ENCODE data around the gene CYP2U1. TPM values are rescaled to one million over a fixed set of nuclear protein-coding genes. Genes with fewer than 3 reads are reported as not detected.
"Not testable (repeated sequence)": the region's sequence is repeated elsewhere in the genome, so short reads cannot be mapped to it uniquely, and the experiment has no call there.

CYP2U1 gene
- total RNA-seq, 2 experiments from 2014 or later = 1.5 to 1.8 TPM

DNA sequence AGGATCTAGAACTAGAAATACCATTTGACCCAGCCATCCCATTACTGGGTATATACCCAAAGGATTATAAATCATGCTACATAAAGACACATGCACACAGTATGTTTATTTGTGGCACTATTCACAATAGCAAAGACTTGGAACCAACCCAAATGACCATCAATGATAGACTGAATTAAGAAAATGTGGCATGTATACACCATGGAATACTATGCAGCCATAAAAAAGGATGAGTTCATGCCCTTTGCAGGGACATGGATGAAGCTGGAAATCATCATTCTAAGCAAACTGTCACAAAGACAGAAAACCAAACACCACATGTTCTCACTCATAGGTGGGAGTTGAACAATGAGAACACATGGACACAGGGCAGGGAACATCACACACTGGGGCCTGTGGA, 5.6 kb upstream of the CYP2U1 start:
- H3K27ac Mint-ChIP-seq; CTCF ChIA-PET; H3K36me3 Mint-ChIP-seq (ENCODE audit: low read depth); H3K4me3 Mint-ChIP-seq; H3K9me3 Mint-ChIP-seq; H3K4me1 Mint-ChIP-seq (ENCODE audit: low read depth); intact Hi-C loops (cut with micrococcal nuclease); DNase-seq; H3K27me3 Mint-ChIP-seq (ENCODE audit: low read depth): not testable (repeated sequence)

DNA sequence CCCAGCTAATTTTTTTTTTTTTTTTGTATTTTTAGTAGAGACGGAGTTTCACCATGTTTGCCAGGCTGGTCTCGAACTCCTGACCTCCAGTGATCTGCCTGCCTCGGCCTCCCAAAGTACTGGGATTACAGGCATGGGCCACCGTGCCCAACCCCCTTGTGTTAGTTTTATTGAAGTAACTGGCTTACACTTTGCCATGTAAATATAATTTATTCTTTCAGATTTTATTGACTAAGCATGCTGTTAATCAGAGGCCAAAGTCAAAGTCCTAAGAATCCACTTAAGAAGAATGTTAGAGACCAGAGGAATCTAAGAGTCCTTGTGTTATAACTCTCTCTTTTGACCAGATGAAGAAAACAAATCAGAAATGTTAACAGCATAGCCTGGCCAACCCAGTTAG, 4.5 kb upstream of the CYP2U1 start:
- intact Hi-C loops (cut with micrococcal nuclease); CTCF ChIA-PET; DNase-seq; H3K36me3 Mint-ChIP-seq (ENCODE audit: low read depth); H3K4me1 Mint-ChIP-seq (ENCODE audit: low read depth); H3K27me3 Mint-ChIP-seq (ENCODE audit: low read depth); H3K9me3 Mint-ChIP-seq; H3K27ac Mint-ChIP-seq; H3K4me3 Mint-ChIP-seq: not testable (repeated sequence)

DNA sequence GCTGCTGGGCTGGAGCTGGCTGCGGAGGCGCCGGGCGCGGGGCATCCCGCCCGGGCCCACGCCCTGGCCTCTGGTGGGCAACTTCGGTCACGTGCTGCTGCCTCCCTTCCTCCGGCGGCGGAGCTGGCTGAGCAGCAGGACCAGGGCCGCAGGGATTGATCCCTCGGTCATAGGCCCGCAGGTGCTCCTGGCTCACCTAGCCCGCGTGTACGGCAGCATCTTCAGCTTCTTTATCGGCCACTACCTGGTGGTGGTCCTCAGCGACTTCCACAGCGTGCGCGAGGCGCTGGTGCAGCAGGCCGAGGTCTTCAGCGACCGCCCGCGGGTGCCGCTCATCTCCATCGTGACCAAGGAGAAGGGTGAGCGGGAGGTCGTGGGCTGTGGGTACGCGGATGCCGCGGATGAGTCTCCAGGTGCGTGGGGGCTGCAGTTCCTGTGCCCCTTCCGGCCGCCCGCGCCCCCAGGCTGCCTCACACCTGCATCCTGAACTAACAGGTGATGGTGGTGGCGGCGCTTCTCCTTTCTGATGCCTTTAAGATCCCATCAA, 499 bp downstream of the CYP2U1 start:
- no peaks in the 10 kb centered on the region for H3K27me3 Mint-ChIP-seq (ENCODE audit: low read depth)
- peak; percentile 55 for DNase-seq
- no peak overlapping the region for H3K27ac Mint-ChIP-seq
- intact Hi-C loops (cut with micrococcal nuclease) = loop anchor here (1.0 to 2.0 kb wide), 5 partner anchors 7 to 688 kb away; partner anchors contain the start of genes HADH, PAPSS1 and RPL34
- H3K9me3 Mint-ChIP-seq = no peaks in the 10 kb centered on the region
- H3K4me1 Mint-ChIP-seq (ENCODE audit: low read depth) = peaks cover 16% of the 10 kb centered on the region
- peaks cover 3% of the 10 kb centered on the region for H3K36me3 Mint-ChIP-seq (ENCODE audit: low read depth)
- H3K4me3 Mint-ChIP-seq = peak overlapping the region; percentile 78
- CTCF ChIA-PET = interaction anchor here (0.7 to 1.4 kb wide), 2 partner anchors 174 to 211 kb away, joined by 3 to 4 read pairs; no protein-coding TSS in a partner anchor

DNA sequence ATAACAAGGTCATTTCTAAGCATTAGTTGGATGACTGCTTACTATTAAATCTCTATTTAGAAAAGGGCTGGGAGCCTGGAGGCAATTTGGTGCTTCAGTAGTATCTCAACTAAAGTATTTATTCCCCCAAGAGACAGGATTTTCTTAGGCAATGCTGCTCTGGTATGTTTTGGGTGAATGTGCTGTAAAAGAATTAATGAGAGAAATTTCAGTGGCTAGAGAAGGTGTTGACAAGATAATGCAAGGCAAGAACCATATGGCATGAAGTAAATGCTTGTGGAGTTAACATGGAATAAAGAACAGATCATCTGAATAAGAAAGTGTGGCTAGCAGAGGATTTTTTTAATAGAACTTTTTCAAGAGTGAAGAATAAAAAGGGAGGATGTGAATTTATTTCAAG, 3.9 kb downstream of the CYP2U1 start:
- intact Hi-C loops (cut with micrococcal nuclease) = no loop called here
- Mint-ChIP-seq H3K27me3 (ENCODE audit: low read depth) (no peaks in the 10 kb centered on the region), H3K27ac (no peak overlapping the region), H3K36me3 (ENCODE audit: low read depth) (peaks cover 3% of the 10 kb centered on the region), H3K4me3 (no peak overlapping the region), H3K9me3 (no peaks in the 10 kb centered on the region), H3K4me1 (ENCODE audit: low read depth) (peaks cover 28% of the 10 kb centered on the region)
- CTCF ChIA-PET = no interaction called here
- no peak for DNase-seq

DNA sequence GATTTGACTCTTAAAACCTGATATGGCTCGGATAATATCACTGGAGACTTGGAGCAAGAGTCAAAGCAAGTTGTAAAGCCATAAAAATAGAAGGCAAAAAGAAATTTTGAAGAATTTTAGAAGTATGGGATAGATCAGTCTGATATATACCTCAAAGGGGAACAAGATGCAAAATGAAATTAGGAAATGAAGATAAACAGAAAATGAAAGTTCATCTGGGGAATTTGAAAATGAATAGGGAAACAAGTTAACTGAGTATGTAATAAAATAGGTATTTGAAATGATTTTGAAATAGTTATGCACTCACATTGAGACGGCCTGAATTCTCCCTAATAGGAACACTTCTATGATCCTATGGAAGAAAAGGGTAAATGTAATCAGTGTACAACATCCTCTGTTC, 5.7 kb downstream of the CYP2U1 start:
- no peaks in the 10 kb centered on the region for H3K9me3 Mint-ChIP-seq
- no peaks in the 10 kb centered on the region for H3K27me3 Mint-ChIP-seq (ENCODE audit: low read depth)

DNA sequence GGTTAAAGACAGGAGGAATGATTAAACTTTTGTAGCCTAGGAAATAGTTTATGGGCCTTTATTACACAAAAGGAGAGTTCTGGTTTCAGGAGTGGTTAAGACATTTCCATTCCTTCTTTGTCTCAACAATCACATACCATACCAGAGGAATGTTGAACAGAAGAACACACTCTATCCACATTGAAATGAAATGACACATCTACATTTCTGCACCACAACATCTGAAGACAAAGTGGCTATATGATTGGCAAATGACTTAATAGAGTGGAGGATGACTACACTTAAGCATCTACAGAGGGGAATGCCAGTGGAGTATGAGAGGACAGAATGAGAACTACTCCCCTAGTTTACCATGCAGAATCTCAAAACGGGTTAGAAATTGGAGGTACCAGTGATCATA, 8.0 kb downstream of the CYP2U1 start:
- intact Hi-C loops (cut with micrococcal nuclease) = loop anchor here (1.0 to 2.0 kb wide), 2 partner anchors 8 to 43 kb away; partner anchors contain the start of gene CYP2U1
- no peaks in the 10 kb centered on the region for H3K27me3 Mint-ChIP-seq (ENCODE audit: low read depth)
- no peaks in the 10 kb centered on the region for H3K9me3 Mint-ChIP-seq
- no peak overlapping the region for H3K4me3 Mint-ChIP-seq
- peaks cover 6% of the 10 kb centered on the region for H3K36me3 Mint-ChIP-seq (ENCODE audit: low read depth)
- DNase-seq = no peak
- no peak overlapping the region for H3K27ac Mint-ChIP-seq
- CTCF ChIA-PET = no interaction called here
- peaks cover 13% of the 10 kb centered on the region for H3K4me1 Mint-ChIP-seq (ENCODE audit: low read depth)

More for the DNA sequence above, 5.7 kb downstream of the CYP2U1 start:
- intact Hi-C loops (cut with micrococcal nuclease) = loop anchor here (1.0 kb wide), 1 partner anchor 52 kb away; the partner anchor contains the start of gene HADH
- Mint-ChIP-seq H3K27ac (no peak overlapping the region), H3K4me3 (no peak overlapping the region), H3K36me3 (ENCODE audit: low read depth) (peaks cover 3% of the 10 kb centered on the region), H3K4me1 (ENCODE audit: low read depth) (peaks cover 23% of the 10 kb centered on the region)
- no peak for DNase-seq
- CTCF ChIA-PET = no interaction called here

DNA sequence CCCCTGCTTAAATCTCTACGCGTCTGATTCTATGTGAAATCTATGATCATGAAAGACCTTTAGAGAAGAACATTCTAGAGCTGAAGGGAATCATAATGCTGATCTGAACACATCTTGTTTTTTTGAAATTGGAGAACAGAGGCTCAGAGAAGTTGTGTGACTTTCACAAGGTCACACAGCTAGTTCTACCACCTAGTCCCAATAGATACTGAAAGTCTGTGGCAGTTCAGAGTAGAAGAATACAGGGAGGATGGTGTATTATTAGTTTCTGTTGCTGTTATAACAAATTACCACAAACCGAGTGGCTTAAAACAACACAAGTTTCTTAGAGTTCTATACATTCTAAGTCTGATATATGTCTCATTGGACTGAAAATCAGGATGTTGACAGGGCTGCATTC, 14.5 kb downstream of the CYP2U1 start:
- H3K9me3 Mint-ChIP-seq = no peaks in the 10 kb centered on the region
- H3K27me3 Mint-ChIP-seq (ENCODE audit: low read depth) = no peaks in the 10 kb centered on the region
- CTCF ChIA-PET = no interaction called here
- no peak overlapping the region for H3K4me3 Mint-ChIP-seq
- DNase-seq = no peak
- H3K36me3 Mint-ChIP-seq (ENCODE audit: low read depth) = peaks cover 17% of the 10 kb centered on the region
- intact Hi-C loops (cut with micrococcal nuclease) = no loop called here
- H3K27ac Mint-ChIP-seq = no peak overlapping the region
- H3K4me1 Mint-ChIP-seq (ENCODE audit: low read depth) = no peaks in the 10 kb centered on the region

DNA sequence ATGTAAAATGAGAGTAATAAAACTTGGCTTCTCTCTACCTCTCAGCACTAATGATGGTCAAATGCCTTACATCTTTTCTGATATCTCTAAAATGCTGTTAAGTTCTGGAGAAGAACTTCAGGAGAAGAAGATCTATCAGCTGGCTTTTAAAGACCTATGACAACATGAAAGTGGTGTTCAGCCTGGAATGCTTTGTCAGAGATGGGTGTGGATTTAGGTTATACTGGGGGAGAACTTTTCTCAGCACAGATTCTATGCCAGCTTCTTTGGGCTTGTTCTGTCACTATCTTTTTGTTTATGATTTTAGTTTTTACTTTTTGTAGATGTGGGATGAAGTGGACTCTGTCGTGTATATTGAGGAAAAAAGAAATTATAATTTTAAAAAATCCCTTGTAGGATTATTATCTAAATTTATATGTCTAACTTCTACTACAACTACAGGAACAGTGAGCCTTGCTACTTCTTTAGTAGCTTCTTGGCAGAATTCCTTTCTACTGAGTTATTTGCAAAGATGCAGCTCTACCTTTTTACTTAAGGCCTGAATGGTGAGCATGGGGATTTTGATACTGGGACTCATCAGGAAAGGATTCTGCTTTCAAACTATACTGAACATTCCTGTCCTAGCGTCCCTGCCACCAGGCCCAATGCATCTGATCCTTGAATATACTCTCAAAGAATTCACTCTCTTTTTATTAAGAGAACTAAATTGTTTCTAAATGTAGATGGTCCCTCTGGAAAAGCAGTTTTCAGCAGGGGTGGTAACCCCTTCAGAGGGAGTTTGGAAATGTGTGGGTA, 19.6 kb downstream of the CYP2U1 start:
- peaks cover 5% of the 10 kb centered on the region for H3K9me3 Mint-ChIP-seq
- no peaks in the 10 kb centered on the region for H3K27me3 Mint-ChIP-seq (ENCODE audit: low read depth)
- no peak overlapping the region for H3K27ac Mint-ChIP-seq
- no peaks in the 10 kb centered on the region for H3K4me1 Mint-ChIP-seq (ENCODE audit: low read depth)
- H3K4me3 Mint-ChIP-seq = no peak overlapping the region
- intact Hi-C loops (cut with micrococcal nuclease) = no loop called here
- CTCF ChIA-PET = no interaction called here
- peaks cover 17% of the 10 kb centered on the region for H3K36me3 Mint-ChIP-seq (ENCODE audit: low read depth)
- no peak for DNase-seq

DNA sequence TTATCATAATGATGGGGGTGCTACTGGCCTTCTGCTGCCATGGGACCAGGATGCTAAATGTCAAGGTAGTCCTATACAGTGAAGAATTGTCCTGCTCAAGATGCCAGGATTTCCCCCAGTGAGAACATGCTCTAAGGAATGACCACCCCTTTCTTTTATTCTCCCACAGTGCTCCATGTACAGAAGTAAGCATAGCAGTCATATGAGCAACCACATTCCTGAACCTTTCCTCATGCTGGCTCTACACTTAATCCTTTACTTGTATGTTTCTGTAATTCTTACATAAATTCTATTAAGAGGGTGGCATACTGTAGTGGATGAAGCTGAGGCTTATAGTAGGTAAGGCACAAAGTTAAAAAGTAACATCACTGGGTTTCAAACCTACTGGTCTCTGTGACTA, 20.2 kb downstream of the CYP2U1 start:
- no peak overlapping the region for H3K27ac Mint-ChIP-seq
- CTCF ChIA-PET = no interaction called here
- H3K4me1 Mint-ChIP-seq (ENCODE audit: low read depth) = no peaks in the 10 kb centered on the region
- no peak for DNase-seq
- H3K27me3 Mint-ChIP-seq (ENCODE audit: low read depth) = no peaks in the 10 kb centered on the region
- peaks cover 11% of the 10 kb centered on the region for H3K9me3 Mint-ChIP-seq
- H3K36me3 Mint-ChIP-seq (ENCODE audit: low read depth) = peaks cover 22% of the 10 kb centered on the region
- intact Hi-C loops (cut with micrococcal nuclease) = no loop called here
- H3K4me3 Mint-ChIP-seq = no peak overlapping the region

DNA sequence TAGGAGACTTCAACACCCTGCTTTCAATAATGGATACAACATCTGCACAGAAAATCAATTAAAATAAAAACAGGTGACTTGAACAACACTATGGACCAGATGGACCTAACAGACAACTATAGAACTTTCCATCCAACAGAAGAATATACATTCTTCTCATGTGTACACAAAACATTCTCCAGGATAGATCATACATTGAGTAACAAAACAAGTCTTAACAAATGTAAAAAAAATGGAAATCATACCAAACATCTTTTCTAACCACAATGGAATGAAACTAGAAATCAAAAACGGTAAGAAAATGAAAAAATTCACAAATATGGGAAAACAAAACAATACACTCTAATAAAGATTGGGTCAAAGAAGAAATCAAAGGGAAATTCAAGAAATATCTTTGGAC, 24.7 kb downstream of the CYP2U1 start:
- Mint-ChIP-seq H3K4me1 (ENCODE audit: low read depth) (no peaks in the 10 kb centered on the region), H3K27ac (no peak overlapping the region), H3K27me3 (ENCODE audit: low read depth) (no peaks in the 10 kb centered on the region), H3K4me3 (no peak overlapping the region), H3K36me3 (ENCODE audit: low read depth) (peaks cover 10% of the 10 kb centered on the region), H3K9me3 (peaks cover 17% of the 10 kb centered on the region)
- intact Hi-C loops (cut with micrococcal nuclease) = no loop called here
- no peak for DNase-seq
- CTCF ChIA-PET = no interaction called here

DNA sequence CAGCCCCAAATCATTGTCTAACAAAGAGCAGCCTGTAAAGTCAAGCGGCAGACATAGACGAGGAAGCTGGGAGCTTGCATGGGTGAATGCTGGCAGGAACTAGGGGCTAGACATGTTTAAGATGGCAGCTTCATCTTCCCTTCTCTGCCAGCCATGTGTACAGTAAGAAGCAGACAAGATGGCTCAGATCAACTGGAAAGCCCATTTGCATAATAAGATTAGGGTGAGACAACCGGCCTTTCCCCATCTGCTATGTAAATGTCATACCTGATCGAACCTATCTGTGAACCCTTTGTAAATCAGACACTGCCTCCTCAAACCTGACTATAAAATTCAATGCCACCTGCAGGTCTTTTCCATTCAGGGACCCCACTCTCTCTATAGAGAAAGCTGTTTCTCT, 35.6 kb downstream of the CYP2U1 start:
- no peak for DNase-seq
- no peaks in the 10 kb centered on the region for H3K27me3 Mint-ChIP-seq (ENCODE audit: low read depth)
- no peak overlapping the region for H3K4me3 Mint-ChIP-seq
- no peaks in the 10 kb centered on the region for H3K4me1 Mint-ChIP-seq (ENCODE audit: low read depth)
- CTCF ChIA-PET = no interaction called here
- H3K36me3 Mint-ChIP-seq (ENCODE audit: low read depth) = no peaks in the 10 kb centered on the region
- intact Hi-C loops (cut with micrococcal nuclease) = no loop called here
- H3K9me3 Mint-ChIP-seq = peaks cover 3% of the 10 kb centered on the region
- no peak overlapping the region for H3K27ac Mint-ChIP-seq

DNA sequence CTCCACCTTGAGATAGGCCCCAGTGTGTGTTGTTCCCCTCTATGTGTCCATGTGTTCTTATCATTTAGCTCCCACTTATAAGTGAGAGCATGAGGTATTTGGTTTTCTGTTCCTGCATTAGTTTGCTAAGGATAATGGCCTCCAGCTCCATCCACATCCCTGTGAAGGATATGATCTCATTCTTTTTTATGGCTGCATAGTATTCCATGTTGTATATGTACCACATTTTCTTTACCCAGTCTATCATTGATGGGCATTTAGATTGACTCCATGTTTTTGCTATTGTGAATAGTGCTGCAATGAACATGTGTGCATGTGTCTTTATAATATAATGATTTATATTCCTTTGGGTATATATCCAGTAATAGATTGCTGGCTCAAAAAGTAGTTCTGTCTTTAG, 36.2 kb downstream of the CYP2U1 start:
- intact Hi-C loops (cut with micrococcal nuclease); H3K27me3 Mint-ChIP-seq (ENCODE audit: low read depth); DNase-seq; H3K4me3 Mint-ChIP-seq; H3K9me3 Mint-ChIP-seq; H3K4me1 Mint-ChIP-seq (ENCODE audit: low read depth); H3K36me3 Mint-ChIP-seq (ENCODE audit: low read depth); H3K27ac Mint-ChIP-seq; CTCF ChIA-PET: not testable (repeated sequence)

DNA sequence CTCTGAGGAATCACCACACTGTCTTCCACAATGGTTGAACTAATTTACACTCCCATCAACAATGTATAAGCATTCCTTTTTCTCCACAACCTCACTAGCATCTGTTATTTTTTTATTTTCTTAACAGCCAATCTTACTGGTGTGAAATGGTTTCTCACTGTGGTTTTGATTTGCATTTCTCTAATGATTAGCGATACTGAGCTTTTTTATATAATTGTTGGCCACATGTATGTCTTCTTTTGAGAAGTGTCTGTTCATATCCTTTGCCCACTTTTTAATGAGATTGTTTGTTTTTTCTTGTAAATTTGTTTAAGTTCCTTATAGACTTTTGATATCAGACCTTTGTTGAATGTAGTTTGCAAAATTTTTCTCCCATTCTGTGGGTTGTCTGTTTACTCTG, 36.6 kb downstream of the CYP2U1 start:
- H3K27ac Mint-ChIP-seq; intact Hi-C loops (cut with micrococcal nuclease); H3K4me1 Mint-ChIP-seq (ENCODE audit: low read depth); H3K4me3 Mint-ChIP-seq; H3K27me3 Mint-ChIP-seq (ENCODE audit: low read depth); H3K9me3 Mint-ChIP-seq; H3K36me3 Mint-ChIP-seq (ENCODE audit: low read depth); DNase-seq: not testable (repeated sequence)
- CTCF ChIA-PET = interaction anchor here (0.6 kb wide), 1 partner anchor 214 kb away, joined by 3 read pairs; no protein-coding TSS in a partner anchor

Data from activated naive CD4-positive, alpha-beta T cell treated with anti-CD3 and anti-CD28 coated beads for 36 hours (primary cell).